GM12878 (cell line): ENCODE results near the gene CPNE4. TPM values are rescaled to one million over a fixed set of nuclear protein-coding genes. Genes with fewer than 3 reads are reported as not detected.

ENCODE experiments used
- ATAC-seq: fragments of 200-7000 bp; cut with Tn5 transposase; 3 replicates; pipeline ENCODE4 v1.9.1; 2020; ENCODE audit warnings: mild to moderate bottlenecking, moderate library complexity
- BruUV-seq: library from RNA; stranded (reverse); fragments of 400-500 nt; replicated peaks from 2 replicates; lab custom pipeline; 2021; lab: Mats Ljungman, UMichigan
- CTCF ChIA-PET: fragments of 300-600 bp; sonication (Branson Sonifier 250); formaldehyde crosslinking; extraction: SDS; loops from one replicate; lab custom pipeline; 2021; ENCODE audit warnings: inconsistent platforms; lab: Yijun Ruan, JAX
- POLR2A ChIA-PET: fragments of 350-600 bp; formaldehyde crosslinking; extraction: SDS; loops from one replicate; lab custom pipeline; 2021; ENCODE audit warnings: inconsistent platforms; lab: Charles Lee
- RAD21 ChIA-PET: fragments of 300-600 bp; sonication (Branson Sonifier 250); formaldehyde crosslinking; loops from one replicate; lab custom pipeline; 2023; ENCODE audit warnings: antibody characterized with exemption; ENCODE audit not compliant: unreplicated experiment; lab: Charles Lee
- SMC1A ChIA-PET: fragments of 300-600 bp; sonication (Branson Sonifier 250); formaldehyde crosslinking; loops from one replicate; lab custom pipeline; 2023; ENCODE audit not compliant: unreplicated experiment, uncharacterized antibody; lab: Charles Lee
- DNase-seq: peaks from one replicate; pipeline ENCODE4 v3.0.0-alpha.2; 2011; ENCODE audit warnings: low read depth, low spot score
- FAIRE-seq: peaks from 3 replicates; lab custom pipeline; 2011; peaks lifted over from hg19 to GRCh38; lab: Jason Lieb, UNC
- H2AFZ ChIP-seq: 2 replicates; pipeline ENCODE4 v1.6.0; 2011; ENCODE audit warnings: low read depth, low read length, control low read depth; ENCODE audit not compliant: control insufficient read depth
- H3K27ac ChIP-seq: 2 replicates; pipeline ENCODE4 v1.5.1; 2011; ENCODE audit warnings: control low read depth; ENCODE audit not compliant: control insufficient read depth, insufficient read depth
- H3K27me3 ChIP-seq, 2 experiments: replicated peaks in 1 of 2; 2 replicates each; pipeline versions ENCODE4 v1.6.0 to v1.6.1; 2011; ENCODE audit warnings: low read length in 1 of 2; ENCODE audit not compliant: control insufficient read depth in 2 of 2, insufficient read depth in 2 of 2
- H3K36me3 ChIP-seq, 2 experiments: 2 replicates each; pipeline ENCODE4 v1.5.1; 2011; ENCODE audit warnings: low read length in 1 of 2; ENCODE audit not compliant: control insufficient read depth in 2 of 2, insufficient read depth in 2 of 2
- H3K4me1 ChIP-seq: 2 replicates; pipeline ENCODE4 v1.6.1; 2011; ENCODE audit warnings: mild to moderate bottlenecking, low read length, moderate library complexity, mixed read lengths; ENCODE audit not compliant: control insufficient read depth, insufficient read depth
- H3K4me2 ChIP-seq: 2 replicates; pipeline ENCODE4 v1.6.0; 2011; ENCODE audit warnings: control low read depth; ENCODE audit not compliant: control insufficient read depth, insufficient read depth
- H3K4me3 ChIP-seq: fragments of 200-600 bp; sonication (generic); 2 replicates; pipeline ENCODE4 v1.5.1; 2016
- H3K79me2 ChIP-seq: 2 replicates; pipeline ENCODE4 v1.6.0; 2011; ENCODE audit warnings: low read length; ENCODE audit not compliant: control insufficient read depth, insufficient read depth
- H3K9ac ChIP-seq: 2 replicates; pipeline ENCODE4 v1.8.0; 2011; ENCODE audit warnings: low read length, control low read depth, mixed read lengths; ENCODE audit not compliant: control insufficient read depth, insufficient read depth
- H3K9me3 ChIP-seq: replicated peaks from 3 replicates; pipeline ENCODE4 v1.5.1; 2011; ENCODE audit warnings: mild to moderate bottlenecking, low read length; ENCODE audit not compliant: control insufficient read depth, insufficient read depth
- H4K20me1 ChIP-seq: 2 replicates; pipeline ENCODE4 v1.6.0; 2011; ENCODE audit not compliant: control insufficient read depth, insufficient read depth
- IKZF1 ChIP-seq: fragments of 450-650 bp; conservative IDR thresholded peaks from 2 replicates; pipeline ENCODE4 v1.6.1; 2017; ENCODE audit warnings: antibody characterized with exemption, mild to moderate bottlenecking
- JUND ChIP-seq: IDR thresholded peaks from 2 replicates; pipeline ENCODE4 v1.6.1; 2012; ENCODE audit warnings: low read depth, mild to moderate bottlenecking, low read length, improper control_type of control experiment, moderate library complexity
- POU2F2 ChIP-seq: IDR thresholded peaks from 3 replicates; pipeline ENCODE4 v1.6.1; 2011; ENCODE audit warnings: low read depth, mild to moderate bottlenecking, low read length, borderline replicate concordance
- YBX1 ChIP-seq: fragments of 450-650 bp; IDR thresholded peaks from 2 replicates; pipeline ENCODE4 v1.6.1; 2016; ENCODE audit warnings: antibody characterized with exemption
- WGBS: methylation state at CpG from one replicate; pipeline ENCODE4 v1.1.6; 2016; ENCODE audit warnings: low lambda C conversion rate; ENCODE audit not compliant: insufficient replicate concordance, insufficient coverage; ENCODE audit errors: missing lambda C conversion rate; 5-methylcytosine and 5-hydroxymethylcytosine counted together
- in situ Hi-C: fragments of 300-500 bp; cut with MboI; formaldehyde crosslinking; loops from 9 replicates; pipeline ENCODE4 v1.14.3; 2018; ENCODE audit warnings: mixed read lengths
- intact Hi-C: fragments of 100-400 bp; cut with micrococcal nuclease; formaldehyde crosslinking; loops from one replicate; pipeline ENCODE4 v1.14.2; 2022; ENCODE audit not compliant: unreplicated experiment
- polyA plus RNA-seq, 11 experiments: library from polyadenylated mRNA; depleted of rRNA in 4 of 11; unstranded in 6 of 11; stranded (reverse) in 5 of 11; fragments of >200 nt; fragmentation: Nextera tagmentation in 4 of 11; fragmentation: Illumina TruSeq in 1 of 11; extraction: Ambion mirVana in 4 of 11; extraction: Trizol in 1 of 11; gene quantifications; 1 replicate in 1 of 11; 2 replicates in 10 of 11; pipeline versions ENCODE4 v1.2.1 to v1.2.3, GENCODE V29; 2011 to 2016; ENCODE audit warnings: inconsistent platforms in 2 of 11, missing spikeins in 2 of 11, low read depth in 1 of 11
- total RNA-seq, 4 experiments: library from RNA; depleted of rRNA in 3 of 4; stranded (reverse); fragments of >200 nt in 3 of 4; fragmentation: Illumina TruSeq in 1 of 4; extraction: Trizol in 1 of 4; gene quantifications; 2 replicates each; pipeline versions ENCODE4 v1.2.1 to v1.2.3, GENCODE V29; 2013 to 2021
- TF ChIP-seq, protein P1 (sequence below), 3 experiments: IDR thresholded peaks in 2 of 3; conservative IDR thresholded peaks in 1 of 3; 2 replicates each; pipeline ENCODE4 v1.5.1; 2011; ENCODE audit warnings: low read depth in 3 of 3, low read length in 3 of 3, mild to moderate bottlenecking in 3 of 3, control low read depth in 2 of 3, moderate library complexity in 2 of 3, inconsistent platforms in 1 of 3, mixed read lengths in 1 of 3; ENCODE audit not compliant: control insufficient read depth in 2 of 3, insufficient read depth in 1 of 3; ENCODE audit errors: extremely low read depth in 1 of 3

Gene CPNE4
- total and polyA plus RNA-seq, 10 of the 15 experiments (the other 5 are each of a cell fraction or from before 2014, with no cell fraction given), result 0.17 to 1.9 (median 0.48) TPM; not detected in 1

DNA sequence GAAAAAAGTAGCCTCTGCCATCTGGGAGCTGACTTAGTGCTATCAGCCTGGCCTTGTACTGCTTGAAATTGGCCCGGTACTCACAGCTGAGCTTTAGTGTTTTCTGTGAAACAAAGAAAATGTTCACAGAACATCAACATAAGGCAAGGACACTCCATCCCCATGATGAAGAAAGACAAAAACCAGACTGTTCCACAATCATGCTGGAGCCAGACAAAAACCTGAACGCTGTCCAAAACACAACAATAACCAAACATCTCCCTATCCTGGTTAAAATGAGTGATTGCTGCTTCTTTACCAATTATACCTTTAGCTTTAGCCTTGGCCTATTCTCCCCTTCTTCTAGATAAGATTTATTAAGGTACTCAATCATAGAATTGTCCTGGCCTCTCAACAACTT lies 153.9 kb downstream of the CPNE4 start:
- CTCF ChIA-PET, result no interaction called here
- H2AFZ ChIP-seq, result no peak overlapping the region
- POLR2A ChIA-PET, result no interaction called here
- no peak overlapping the region for H3K4me3 ChIP-seq
- no peak overlapping the region for H3K27ac ChIP-seq
- no TSS peak for BruUV-seq
- no peaks in the 10 kb centered on the region for H3K79me2 ChIP-seq
- H3K4me2 ChIP-seq, result no peak overlapping the region
- RAD21 ChIA-PET, result no interaction called here
- TF ChIP-seq JUND, result no peak
- no peaks in the 10 kb centered on the region for H3K4me1 ChIP-seq
- FAIRE-seq (no peak), ATAC-seq (no peak), DNase-seq (no peak)
- no peak overlapping the region for H3K9ac ChIP-seq
- SMC1A ChIA-PET, result interaction anchor here (0.8 to 1.8 kb wide), 3 partner anchors 9 to 20 kb away, joined by 3 to 7 read pairs (median 3); no protein-coding TSS in a partner anchor
- no peaks in the 10 kb centered on the region for H4K20me1 ChIP-seq
- H3K9me3 ChIP-seq, result no peaks in the 10 kb centered on the region
- in situ Hi-C loops (no loop called here), intact Hi-C loops (no loop called here)
- 37% methylated on average over 2 of the region's 2 CpGs for WGBS
- no peaks in the 10 kb centered on the region for H3K27me3 ChIP-seq
- no peaks in the 10 kb centered on the region for H3K36me3 ChIP-seq

GRCh38 chr3:131868203-131868602 lies 166.6 kb downstream of the CPNE4 start:
- no peak overlapping the region for H2AFZ ChIP-seq
- H3K9ac ChIP-seq, result no peak overlapping the region
- no peak overlapping the region for H3K27ac ChIP-seq
- RAD21 ChIA-PET, result no interaction called here
- POLR2A ChIA-PET, result no interaction called here
- H4K20me1 ChIP-seq, result no peaks in the 10 kb centered on the region
- ATAC-seq, result no peak
- SMC1A ChIA-PET, result no interaction called here
- no peaks in the 10 kb centered on the region for H3K9me3 ChIP-seq
- FAIRE-seq, result no peak
- WGBS, result 34% methylated on average over 6 of the region's 6 CpGs
- no peak for DNase-seq
- H3K79me2 ChIP-seq, result no peaks in the 10 kb centered on the region
- in situ Hi-C loops, result no loop called here
- no peak overlapping the region for H3K4me2 ChIP-seq
- intact Hi-C loops, result no loop called here
- no peaks in the 10 kb centered on the region for H3K4me1 ChIP-seq
- H3K4me3 ChIP-seq, result no peak overlapping the region
- no peaks in the 10 kb centered on the region for H3K27me3 ChIP-seq
- no peaks in the 10 kb centered on the region for H3K36me3 ChIP-seq
- no TSS peak for BruUV-seq
- CTCF ChIA-PET, result no interaction called here
- no peak for TF ChIP-seq POU2F2
- TF ChIP-seq, protein P1, sequence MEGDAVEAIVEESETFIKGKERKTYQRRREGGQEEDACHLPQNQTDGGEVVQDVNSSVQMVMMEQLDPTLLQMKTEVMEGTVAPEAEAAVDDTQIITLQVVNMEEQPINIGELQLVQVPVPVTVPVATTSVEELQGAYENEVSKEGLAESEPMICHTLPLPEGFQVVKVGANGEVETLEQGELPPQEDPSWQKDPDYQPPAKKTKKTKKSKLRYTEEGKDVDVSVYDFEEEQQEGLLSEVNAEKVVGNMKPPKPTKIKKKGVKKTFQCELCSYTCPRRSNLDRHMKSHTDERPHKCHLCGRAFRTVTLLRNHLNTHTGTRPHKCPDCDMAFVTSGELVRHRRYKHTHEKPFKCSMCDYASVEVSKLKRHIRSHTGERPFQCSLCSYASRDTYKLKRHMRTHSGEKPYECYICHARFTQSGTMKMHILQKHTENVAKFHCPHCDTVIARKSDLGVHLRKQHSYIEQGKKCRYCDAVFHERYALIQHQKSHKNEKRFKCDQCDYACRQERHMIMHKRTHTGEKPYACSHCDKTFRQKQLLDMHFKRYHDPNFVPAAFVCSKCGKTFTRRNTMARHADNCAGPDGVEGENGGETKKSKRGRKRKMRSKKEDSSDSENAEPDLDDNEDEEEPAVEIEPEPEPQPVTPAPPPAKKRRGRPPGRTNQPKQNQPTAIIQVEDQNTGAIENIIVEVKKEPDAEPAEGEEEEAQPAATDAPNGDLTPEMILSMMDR (IDR thresholded peaks at IDR 0.05 in 2 of 3, conservative IDR thresholded peaks at IDR 0.05 in 1 of 3; ENCODE audit: control insufficient read depth in 2 of 3, extremely low read depth in 1 of 3, insufficient read depth in 1 of 3, low read depth in 3 of 3, low read length in 3 of 3), result no peak
- no peak for TF ChIP-seq IKZF1
- TF ChIP-seq YBX1, result no peak
